D721Med (cell line): Measurements from ENCODE around the gene COMMD7.

Source experiments
- DNase-seq: peaks from one replicate; pipeline ENCODE4 v3.0.0; 2011; ENCODE audit warnings: low spot score; ENCODE audit not compliant: insufficient read length
- FAIRE-seq: peaks from 2 replicates; lab custom pipeline; 2011; peaks lifted over from hg19 to GRCh38; lab: Jason Lieb, UNC
- CTCF ChIP-seq: IDR thresholded peaks from 2 replicates; pipeline ENCODE4 v1.5.1; 2012; ENCODE audit warnings: mild to moderate bottlenecking, control low read depth; ENCODE audit not compliant: insufficient read depth; ENCODE audit errors: missing control alignments

The COMMD7 gene

GRCh38 chr20:32786059-32786760, 42.9 kb upstream of the COMMD7 start:
- TF ChIP-seq CTCF: no peak
- FAIRE-seq (no peak), DNase-seq (no peak)

GRCh38 chr20:32784369-32785080, 41.3 kb upstream of the COMMD7 start:
- no peak for DNase-seq
- no peak for FAIRE-seq

GRCh38 chr20:32780749-32781655, 37.7 kb upstream of the COMMD7 start:
- DNase-seq (no peak), FAIRE-seq (no peak)

More at GRCh38 chr20:32784369-32785080, 41.3 kb upstream of the COMMD7 start:
- no peak for TF ChIP-seq CTCF

GRCh38 chr20:32780278-32780677, 37.0 kb upstream of the COMMD7 start:
- FAIRE-seq: no peak
- no peak for DNase-seq
- no peak for TF ChIP-seq CTCF

More at GRCh38 chr20:32780749-32781655, 37.7 kb upstream of the COMMD7 start:
- no peak for TF ChIP-seq CTCF

- DNase-seq: no peak
- TF ChIP-seq CTCF: no peak
- FAIRE-seq: no peak
These were observed 36.4 kb upstream of the COMMD7 start for GRCh38 chr20:32779500-32780211.

- TF ChIP-seq CTCF: no peak
- FAIRE-seq: no peak
- DNase-seq: no peak
These were observed 34.1 kb upstream of the COMMD7 start for GRCh38 chr20:32777177-32777956.
